ENCODE results near the gene PTPRJ.
A peak's percentile ranks its signal among the peaks of the same experiment; 100 is the strongest.
"Not testable (repeated sequence)": the region's sequence is repeated elsewhere in the genome, so short reads cannot be mapped to it uniquely, and the experiment has no call there.

PTPRJ gene

GRCh38 chr11:48020092-48020755, 39.9 kb downstream of the PTPRJ start:
- no peak for DNase-seq

GRCh38 chr11:48021201-48021820, 41.0 kb downstream of the PTPRJ start:
- not testable (repeated sequence) for DNase-seq

DNA sequence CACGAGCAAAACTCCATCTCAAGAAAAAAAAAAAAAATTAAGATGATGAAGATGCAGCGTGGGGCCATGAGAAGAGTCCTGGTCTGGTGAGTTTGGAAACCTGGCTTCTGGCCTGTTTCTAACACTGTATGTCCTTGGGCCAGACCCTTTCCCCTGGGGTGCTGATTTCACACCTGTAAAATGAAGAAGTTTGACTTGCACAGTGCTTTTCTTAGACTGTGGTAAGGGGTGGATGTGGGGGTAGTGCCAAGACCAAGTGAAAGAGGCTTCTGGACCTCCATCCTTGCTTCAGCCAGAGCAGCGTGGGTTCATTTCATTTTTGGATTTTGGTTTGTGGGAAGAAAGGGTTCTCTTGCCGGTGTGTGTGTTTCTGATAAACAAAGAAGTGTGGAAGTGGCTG, 42.1 kb downstream of the PTPRJ start:
- no peak for DNase-seq

DNA sequence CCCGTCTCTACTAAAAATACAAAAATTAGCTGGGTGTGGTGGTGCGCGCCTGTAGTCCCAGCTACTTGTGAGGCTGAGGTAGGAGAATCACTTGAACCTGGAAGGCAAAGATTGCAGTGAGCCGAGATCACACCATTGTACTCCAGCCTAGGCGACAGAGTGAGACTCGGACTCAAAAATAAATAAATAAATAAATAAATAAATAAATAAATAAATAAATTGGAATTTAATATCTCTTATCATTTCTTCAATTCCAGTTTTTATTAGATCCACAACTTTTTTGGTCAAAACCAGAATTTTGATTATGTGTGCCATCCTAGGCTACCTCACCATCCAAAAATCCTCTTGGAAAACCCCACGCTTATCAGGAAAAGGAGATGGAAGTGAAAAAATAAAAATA, 43.2 kb downstream of the PTPRJ start:
- DNase-seq = not testable (repeated sequence)

DNA sequence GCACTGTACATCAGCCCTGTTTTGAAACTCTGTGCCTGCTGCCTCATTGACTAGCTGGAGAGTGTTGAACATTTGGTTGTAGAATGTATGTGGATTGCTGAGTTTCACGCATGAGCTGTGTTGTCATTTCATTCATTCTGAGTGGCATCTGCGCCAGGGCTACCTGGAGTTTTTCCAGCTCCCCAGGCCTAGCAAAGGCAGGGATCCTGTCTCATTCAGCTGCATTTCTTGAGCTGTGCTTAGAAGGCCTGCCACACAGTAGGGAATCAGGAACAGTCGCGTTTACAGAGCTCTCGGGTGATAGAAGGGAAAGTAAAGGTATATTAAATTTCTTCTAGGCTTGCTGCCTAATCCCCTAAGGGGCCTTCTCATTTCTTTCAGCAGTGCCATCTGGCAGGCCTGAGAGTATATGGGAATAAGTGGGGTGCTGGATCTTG, 44.3 kb downstream of the PTPRJ start:
- peak; percentile 98 for DNase-seq

DNA sequence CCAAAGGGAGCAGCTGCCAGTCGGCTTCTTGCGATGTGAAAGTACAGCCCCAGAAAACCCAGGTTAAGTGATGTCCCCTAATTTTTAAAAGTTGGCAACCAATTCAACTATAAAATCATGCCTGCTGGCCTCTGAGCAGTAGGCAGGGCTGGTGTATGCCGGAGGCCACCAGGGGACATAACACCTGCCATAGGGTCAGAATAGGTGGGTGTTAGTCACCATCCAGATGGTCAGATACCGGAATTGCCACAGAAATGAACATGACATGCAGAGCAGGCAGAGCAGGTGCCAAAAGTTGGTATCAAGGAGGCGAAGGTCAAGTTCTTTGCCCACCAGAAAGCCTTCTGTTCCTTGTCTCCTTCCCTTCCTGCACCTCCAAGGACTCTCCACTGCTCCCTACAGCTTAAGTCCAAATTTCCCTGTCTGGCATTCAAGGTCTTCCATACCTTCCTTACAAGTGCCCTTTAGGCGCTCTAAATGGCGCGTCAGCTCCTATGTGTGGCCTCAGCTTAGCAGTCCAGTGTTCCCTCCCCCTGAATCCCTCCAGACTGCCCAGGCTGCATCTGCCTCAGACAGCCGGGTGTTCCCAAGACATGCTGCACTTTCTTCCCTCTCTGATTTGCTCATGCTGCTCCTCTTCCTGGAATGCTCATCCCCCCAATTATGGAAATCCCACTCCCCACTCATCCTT, 45.1 kb downstream of the PTPRJ start:
- peak; percentile 59 for DNase-seq

DNA sequence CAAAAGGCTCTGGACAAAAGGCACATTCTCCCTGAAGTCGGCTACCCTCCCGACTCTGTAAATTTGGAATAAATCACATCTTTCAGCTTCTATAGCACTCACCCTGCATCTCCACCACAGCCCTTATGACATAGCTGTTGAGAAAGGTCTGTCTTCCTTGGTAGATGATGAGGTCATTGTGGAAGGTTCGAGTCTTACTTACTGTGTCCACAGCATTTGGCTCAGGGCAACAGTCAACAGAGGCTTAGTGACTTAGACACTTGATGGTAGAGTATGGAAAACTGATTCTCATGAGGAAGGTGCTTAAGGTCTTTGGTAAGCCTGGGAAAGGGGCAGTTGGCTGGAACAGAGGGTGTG, 45.6 kb downstream of the PTPRJ start:
- no peak for DNase-seq

- DNase-seq = no peak
Observed at GRCh38 chr11:48028914-48029680, 48.7 kb downstream of the PTPRJ start.

DNA sequence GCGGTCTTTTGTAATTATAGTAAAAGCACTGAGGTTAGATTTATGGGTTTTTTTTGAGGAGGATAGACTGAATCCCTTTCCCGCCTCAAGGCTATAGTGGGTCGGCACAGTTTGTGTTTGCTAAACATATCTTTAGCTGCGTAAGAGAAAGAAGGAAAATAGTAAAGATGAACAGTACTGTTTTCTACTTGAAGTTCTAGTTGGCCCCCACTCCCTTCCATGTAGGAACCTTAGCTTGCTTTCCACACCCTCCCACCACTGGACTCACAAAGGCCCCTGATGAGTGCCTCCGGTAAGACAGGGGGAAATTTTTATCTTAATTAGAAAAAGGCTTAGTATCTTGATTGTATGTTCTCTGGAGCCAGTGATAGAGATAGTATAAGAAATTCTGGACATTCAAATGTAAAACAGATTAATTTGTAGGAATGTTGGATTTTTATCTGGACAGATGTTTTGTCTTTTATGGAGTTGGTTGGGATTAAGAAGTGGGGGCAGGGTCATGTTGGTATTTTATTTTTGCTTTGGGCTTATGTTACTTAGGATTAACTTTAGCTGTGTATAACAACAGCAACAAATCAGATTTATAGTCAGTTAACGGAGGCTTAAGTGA, 49.4 kb downstream of the PTPRJ start:
- no peak for DNase-seq

- no peak for DNase-seq
Observed at GRCh38 chr11:48031602-48032001, 51.2 kb downstream of the PTPRJ start.

GRCh38 chr11:48032721-48033120, 52.4 kb downstream of the PTPRJ start:
- no peak for DNase-seq

DNA sequence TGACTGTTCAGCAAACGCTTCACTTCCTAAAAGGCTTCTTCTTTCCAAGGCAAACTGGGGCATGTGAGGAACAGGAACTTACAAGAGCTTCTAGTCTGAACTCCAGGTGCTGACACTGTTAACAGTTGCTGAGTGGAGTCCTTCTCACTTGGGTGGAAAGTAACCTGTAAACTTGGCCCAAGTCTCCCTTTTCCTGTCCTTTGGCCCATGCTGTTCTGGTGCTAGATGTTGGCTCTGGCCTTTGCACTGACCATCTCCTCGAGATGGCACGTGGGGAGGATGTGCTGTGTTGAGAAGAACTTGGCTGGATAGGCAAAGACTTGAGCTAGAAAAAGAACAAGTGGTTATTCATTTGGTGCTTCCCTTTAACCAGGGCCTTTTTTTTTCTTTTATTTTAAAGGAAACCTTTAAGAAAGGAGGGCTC, 53.6 kb downstream of the PTPRJ start:
- DNase-seq = no peak

DNA sequence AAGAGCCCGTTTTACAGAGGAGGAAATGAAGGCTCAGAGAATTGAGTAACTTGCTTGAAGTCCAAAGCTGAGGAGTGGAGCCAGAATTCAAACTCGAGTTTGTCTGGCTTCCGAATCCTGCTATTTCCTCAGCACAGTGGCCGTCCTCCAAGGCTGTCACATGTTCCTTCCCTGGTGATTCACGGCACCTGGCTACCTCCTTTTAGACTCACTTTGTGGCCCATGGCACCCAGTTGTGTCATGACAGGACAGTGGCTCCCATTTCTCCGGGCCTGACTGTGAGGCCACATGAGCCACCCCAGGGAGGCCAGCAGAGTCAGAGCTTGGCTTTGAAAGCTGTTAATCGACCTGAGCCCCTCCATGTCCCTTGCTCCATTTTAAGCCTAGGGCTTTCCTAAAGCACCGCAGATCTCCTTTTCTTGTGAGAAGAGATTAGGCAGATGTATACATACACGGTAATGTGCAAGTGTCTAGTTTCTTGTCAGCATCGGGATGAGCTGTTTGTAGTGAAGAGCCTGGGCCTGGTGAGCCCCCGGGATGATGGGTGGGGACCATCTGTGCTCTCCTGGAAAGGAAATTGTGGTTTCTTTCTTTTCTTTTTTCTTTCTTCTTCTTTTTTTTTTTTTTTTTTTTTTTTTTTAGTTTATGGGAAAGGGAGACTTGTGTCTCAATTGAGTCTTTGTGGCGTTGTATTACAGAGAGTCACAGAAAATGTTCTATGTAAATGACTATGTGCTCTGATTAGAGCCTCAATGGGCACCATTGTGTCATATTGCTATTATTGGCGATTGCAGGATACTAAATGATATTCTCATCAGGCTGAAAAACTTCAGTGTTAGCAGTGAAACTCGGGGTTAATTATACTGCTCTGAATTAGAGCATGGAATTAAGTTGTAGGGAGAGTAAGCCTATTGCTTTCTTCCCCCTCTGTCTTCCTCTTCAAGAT, 54.8 kb downstream of the PTPRJ start:
- no peak for DNase-seq

DNA sequence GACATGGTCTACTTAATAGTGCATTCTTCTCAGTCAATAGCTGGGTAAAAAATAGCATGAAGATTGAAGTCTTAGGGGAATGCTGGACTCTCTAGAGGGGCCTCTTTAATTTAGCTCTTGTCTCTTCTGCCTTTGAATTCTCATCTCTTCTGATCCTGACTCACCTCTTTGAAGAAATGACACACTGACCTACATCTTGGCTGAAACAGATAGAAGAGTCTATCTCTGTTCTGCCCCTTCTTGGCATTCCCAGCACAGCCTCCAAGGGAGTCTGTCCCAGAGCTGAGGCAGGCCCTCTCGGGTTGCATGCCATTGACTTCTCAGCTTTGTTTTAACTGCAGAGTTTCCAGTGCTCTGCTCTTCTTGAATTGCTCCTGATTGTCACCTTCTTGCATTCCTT, 55.7 kb downstream of the PTPRJ start:
- DNase-seq = no peak

DNA sequence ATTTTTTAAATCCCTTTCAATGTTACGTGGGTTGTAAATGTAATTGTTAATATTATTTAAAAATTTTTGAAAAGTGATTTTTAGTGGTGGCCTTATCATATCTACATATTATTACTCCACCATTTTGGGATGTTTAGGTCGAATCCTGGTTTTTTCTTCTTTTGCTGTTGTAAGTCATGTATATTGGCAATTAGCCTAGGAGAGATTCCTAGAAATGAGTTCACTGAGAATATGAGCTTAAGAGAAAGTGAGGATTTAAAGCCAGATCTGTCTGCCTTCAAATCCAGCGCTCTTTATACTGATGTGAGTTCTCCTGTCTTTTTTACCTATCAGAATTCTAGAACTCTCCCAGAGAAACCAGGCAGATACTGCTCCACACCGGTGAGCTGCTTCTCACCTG, 56.1 kb downstream of the PTPRJ start:
- DNase-seq = no peak

GRCh38 chr11:48037709-48038468, 57.5 kb downstream of the PTPRJ start:
- DNase-seq = no peak

DNA sequence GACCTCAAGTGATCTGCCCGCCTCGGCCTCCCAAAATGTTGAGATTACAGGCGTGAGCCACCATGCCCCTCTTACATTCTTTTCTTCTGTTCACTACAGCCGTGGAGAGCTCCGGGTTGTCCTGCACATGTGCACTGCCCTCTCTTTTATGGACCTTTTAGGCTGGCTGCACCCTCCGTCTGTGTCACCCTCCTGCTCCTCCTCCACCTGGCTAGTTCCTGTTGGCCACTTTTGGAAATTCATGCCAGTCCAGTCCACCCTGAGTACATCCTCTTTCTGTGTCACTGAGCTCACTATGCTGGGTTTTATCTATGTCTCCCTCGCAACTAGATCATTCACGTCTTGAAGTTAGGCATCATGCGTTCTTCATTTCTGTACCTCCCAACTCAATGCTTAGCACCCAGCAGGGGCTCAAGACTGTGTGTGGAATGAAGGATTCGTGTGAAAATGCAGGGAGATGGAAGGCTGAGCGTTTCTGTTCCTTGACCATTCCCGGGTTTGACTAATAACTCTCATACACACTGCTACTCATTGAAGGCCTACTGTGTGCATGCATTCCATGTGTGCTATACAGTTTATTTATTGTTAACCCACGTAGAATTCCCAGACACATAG, 60.6 kb downstream of the PTPRJ start:
- DNase-seq = no peak

DNA sequence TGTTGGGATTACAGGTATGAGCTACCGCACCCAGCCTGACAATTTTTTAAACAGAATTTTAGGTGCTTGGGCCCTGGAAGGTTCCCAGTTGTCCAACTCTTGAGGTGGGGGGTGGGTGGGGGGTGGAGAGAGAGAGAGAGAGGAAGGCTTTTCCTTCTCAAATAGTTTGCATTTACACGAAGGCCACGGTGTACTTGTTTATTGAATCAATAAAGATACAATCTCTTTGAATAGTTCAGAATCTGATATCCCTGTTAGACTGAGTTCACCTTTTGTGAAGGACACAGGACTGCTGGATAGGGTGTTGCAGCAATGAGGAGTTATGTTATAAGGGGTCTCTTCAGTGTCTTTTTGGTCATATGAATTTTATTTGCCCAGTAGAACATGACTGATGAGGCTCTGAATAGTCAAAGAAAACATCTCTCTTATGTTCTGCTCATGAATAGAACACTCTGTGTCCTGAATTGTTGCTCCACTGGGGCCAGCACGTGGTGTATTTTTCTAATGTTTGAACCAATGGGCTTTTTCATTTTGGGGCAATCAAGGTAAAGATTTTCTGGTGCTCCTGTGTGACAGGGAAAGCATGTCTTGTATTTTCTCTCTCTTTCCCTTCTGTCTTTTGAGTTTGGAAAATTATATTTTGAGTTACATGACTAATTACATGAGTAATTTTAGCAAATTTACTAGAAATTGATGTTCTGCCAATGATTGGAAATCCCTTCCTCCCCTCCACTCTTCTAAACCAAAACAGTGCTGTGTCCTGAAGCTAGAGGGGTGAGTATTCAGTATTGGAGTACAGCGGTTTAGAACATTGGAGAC, 61.7 kb downstream of the PTPRJ start:
- DNase-seq = no peak

DNA sequence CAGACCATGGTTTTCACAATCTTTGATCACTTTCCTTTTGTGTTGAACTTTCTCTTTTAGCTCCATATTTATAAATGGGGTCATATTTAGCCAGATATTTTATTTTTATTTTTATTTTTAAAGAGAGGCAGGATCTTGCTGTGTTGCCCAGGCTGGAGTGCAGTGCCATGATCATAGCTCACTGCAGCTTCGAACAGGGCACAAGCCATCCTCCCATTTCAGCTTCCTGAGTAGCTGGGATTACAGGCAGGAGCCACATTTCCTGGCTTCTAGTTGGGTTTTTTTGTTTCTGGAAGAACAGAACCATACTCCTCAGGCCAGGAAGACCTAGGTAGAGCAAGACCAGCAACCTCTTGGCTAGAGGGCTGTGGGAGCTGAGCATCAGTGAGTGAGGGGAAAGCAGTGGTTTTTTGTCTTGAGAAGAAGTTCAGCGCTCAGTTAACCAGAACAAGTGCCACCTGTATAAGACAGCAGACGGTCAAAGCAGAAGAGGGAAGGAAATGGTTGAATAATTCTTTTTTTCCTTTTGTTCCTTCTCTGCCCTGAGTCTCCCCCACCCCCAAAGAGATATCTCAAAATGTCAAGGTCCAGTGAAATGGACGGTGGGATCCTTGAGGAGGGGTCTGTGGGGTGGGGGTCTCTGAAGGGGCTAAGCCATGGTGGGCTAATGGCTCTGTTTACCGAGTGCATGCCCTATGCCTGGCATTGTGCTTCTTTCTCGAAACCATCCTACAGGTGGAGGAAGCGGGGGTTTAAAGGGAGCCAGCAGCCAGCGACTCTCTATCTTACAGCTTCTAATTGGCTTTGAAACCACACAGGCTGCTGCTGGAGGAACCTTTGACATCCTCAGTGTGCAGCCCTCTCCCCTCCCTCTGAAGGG, 63.0 kb downstream of the PTPRJ start:
- no peak for DNase-seq

Data from NCI-H1694 treated with DMSO at 0.1 percent for 48 hours (cell line).